HG03139 (cell line): ENCODE results near the gene CCDC160.
A peak's percentile ranks its signal among the peaks of the same experiment; 100 is the strongest.
"Not testable (repeated sequence)": the region's sequence is repeated elsewhere in the genome, so short reads cannot be mapped to it uniquely, and the experiment has no call there.

Experiments
- ATAC-seq: cut with Tn5 transposase; IDR thresholded peaks from one replicate; pipeline ENCODE4 v1.9.1; 2021; ENCODE audit not compliant: unreplicated experiment

Gene CCDC160

DNA sequence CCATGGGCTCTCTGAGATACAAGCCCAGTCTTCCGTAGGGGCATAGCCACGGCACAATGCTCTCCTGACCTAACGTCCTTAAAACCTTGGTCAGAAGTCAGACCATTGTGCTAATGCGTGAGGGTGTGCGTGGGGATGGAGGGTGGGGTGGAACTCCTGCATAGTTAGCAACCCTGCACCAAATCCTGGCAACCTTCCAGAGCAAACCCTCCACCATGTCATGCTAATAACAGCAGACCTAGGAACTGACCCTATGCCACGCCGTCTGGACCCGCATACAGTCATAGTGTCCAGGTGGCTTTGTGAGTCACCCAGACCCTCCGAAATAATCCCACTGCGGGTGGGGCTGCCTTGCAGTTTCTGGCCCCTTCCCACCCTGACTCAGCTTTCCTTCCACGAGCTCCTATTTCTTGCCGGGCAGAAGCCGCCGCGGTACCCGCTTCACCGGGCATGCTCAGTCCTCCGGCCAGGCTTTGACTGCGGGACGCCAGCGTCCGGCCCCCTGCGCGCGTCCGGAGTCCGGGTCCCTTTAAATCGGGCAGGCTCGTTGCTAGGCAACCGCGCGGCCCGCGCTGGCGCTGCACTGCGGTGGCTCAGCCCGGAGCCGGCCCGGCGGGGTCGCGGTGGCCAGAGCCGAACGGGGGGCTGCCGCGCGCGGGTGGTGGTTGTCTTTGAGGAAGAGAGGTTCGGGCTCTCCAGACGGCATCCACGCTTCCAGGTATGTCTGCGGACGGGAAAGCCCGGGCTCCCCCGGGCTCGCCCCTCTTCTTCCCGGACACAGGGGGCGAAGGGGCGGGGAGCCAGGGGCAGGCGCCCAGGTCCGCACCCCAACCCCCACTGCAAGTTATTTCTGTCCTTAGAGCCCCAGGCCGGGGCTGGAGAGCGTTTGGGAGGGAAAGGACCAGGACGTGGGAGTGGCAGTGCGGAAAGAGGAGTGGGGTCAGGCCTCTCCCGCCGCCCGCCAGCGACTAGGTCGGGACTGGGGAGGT, at the start of gene CCDC160:
Gene CCDC160, plus strand, starts transcription at position 557 of the 989 bp plus-strand sequence. CDS start 7,619 bp downstream, outside the sequence.
- ATAC-seq: peak; percentile 70

DNA sequence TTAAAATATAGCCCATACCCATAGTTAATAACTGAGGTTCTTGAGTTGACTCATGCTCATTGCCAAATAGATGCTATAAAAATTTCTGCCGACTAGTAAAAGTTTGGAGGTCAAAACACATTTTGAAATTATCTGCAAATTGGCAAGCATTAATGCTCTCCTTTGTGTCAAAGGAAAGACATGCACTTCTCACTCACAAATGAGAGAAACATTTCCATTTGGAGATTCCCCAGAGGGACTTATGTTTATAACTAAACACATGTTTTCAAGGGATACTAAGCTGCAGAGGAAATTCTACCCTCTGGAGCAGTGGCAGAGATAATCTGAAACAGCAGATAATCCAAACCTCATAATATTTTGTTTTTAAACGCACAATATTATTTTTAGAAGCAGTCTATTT, 45.7 kb upstream of the CCDC160 start:
- ATAC-seq: no peak

DNA sequence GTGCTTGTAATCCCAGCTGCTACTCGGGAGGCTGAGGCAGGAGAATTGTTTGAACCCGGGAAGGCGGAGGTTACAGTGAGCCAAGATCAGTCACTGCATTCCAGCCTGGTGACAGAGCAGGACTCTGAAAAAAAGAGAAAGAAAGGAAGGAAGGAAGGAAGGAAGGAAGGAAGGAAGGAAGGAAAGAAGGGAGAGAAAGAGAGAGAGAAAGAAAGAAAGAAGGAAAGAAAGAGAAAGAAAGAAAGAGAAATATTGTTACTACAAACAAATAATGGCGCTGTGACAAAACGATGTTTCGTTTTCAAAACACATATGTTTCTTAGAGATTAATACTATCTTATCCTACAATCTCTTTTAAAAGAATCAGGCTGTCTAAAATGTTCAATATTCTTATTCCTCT, 42.1 kb upstream of the CCDC160 start:
- no peak for ATAC-seq

DNA sequence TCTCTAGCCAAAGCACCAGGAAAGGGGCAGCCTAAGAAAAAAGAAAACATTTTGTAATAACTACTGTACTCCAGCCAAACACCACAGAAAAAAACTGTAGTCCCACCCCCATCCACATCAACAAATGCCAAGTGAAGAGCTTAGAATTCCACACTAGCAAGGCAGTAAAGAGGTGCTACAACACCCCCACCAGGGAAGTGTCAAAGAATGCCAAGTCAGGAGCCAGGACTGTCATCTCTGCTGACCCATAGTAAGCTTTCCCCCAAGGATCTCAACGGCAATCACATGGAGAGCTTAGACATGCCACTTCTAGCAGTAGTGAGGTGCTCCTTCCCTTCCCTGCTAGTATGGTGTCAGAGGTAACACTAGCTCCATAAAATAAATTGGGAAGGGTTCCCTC, 34.4 kb upstream of the CCDC160 start:
- ATAC-seq: no peak

DNA sequence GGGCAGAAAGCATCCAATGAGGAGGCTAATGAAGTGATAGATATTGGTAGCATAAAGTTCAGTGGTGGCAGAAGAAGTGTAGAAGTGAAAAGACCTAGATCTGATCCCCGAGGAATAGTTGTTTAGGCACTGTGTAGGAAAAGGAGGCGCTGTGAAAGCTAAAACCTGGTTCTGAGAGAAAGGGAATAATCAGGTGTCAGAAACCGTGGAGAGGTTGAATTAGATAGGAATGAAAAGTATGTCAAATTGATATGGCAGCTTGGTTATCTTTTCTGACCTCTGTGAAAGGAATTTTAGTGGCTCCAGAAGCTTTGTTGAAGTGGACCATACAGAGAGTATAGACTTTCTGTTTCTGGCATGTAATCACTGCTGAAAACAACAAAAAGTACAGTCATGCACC, 30.8 kb upstream of the CCDC160 start:
- no peak for ATAC-seq

DNA sequence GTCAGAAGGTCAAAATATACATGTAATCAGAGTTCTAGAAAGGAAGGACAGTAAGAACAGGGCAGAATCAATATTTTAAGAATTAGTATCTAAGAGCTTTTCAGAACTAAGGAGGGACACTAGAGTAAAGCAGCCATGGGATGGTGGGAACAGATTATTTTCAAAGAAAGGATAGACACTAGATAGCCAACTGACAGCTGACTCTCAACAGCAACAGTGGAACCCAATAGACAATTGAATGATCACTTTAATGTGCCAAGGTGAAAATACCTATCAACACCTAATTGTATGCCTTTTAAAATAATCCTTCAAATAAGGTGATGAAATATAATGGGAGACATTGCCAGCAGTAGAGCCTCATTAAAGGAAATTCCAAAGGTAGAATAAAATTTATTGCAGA, 26.5 kb upstream of the CCDC160 start:
- ATAC-seq: no peak

DNA sequence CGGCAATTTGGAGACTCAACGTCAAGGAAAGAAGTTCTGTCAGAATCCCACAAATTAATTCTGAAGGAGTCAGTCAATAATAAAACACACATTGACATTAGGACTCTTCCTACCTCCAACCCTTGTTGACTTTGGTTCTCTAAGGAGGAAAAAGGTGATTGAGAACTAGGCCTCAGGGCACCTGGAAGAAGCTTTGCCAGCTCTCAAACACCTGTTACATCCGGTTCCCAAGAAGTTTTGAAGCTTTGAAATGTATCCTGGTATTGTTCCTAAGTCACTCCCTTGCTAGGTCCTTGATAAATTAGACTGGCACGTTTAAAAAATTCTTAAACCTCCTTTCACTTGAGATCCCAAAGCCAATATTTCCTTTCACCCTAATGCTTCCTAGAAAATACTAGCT, 1.7 kb upstream of the CCDC160 start:
- no peak for ATAC-seq

DNA sequence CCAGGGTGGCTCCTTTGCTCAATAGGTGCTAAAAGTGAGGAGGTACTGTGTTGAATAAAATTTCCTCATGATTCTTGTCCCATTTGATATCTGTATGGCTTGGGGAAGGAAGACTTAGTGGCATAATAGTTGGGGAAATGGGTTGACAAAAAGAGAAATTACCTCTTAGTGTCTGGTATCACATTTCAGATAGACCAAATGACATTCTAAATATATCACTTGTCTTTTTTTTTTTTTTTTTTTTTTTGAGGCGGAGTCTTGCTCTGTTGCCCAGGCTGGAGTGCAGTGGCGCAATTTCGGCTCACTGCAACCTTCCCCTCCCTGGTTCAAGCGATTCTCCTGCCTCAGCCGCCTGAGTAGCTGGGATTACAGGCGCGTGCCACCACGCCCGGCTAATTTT, 1.2 kb downstream of the CCDC160 start:
- ATAC-seq: not testable (repeated sequence)

DNA sequence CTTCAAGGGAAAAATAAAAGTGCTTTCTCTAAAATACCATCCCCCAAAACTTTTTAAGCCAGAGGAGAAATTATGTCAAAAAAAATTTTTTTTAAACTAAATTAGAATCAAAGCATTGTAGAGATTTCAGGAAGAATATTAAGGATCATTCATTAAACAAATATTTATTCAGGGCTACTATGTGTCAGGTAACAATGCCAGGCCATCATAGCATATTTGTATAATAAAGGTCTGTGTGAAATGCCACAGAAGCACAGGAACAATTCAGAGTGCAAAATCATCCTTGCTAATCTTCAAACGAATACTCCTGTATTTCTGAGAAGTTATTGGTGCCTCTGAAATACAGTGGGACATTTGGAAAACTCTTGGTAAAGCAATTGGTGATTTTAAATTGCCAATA, 2.0 kb downstream of the CCDC160 start:
- no peak for ATAC-seq

DNA sequence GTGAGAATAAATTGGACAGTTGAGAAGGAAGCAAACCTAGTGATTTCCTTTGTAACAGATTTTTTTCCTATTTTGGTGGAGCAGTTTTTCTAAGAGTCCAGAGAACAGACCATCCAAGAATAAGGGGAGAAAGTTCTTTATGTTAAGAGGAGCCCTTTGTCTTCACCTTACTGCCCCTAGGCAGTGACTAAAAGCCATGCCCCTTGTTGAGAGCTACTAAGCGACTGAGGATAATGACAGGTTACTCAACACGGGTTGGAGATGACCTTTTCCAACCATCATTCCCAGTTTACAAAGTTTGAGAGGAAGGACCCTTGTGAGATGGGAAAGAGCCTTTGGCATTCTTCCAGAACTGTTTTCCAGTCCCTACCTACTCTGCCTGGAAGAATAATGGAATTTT, 3.2 kb downstream of the CCDC160 start:
- ATAC-seq: no peak

DNA sequence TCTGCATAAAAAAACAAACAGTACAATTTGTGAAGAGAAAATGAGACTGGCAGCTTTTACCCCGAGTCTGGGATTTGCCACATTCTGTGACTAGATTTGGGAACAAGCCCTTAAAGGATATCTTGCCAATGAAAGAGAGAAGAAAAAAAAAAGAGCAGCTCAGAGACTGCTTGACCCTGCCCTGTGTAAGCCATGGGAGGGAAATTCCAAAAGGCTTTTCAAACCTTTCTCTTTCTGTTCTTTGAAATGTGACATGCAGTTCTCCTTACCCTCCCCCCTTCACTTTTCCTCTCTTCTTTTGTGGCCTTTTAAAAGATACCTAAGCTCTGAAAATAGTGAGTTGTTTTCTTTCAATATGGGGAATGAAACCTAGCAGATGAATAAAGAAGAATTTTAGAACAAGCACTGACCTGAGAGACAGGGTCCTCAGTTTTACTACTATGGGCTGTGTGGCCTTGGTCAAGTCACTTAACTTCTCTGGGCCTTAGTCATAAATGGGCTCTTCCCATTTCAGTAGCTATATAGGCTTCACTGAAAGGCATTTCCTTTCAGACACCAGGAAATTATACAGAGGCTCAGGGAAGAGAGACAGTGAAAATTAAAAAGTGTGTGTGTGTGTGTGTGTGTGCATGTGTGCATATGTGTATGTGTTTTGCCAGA, 5.1 kb downstream of the CCDC160 start:
- ATAC-seq: no peak

DNA sequence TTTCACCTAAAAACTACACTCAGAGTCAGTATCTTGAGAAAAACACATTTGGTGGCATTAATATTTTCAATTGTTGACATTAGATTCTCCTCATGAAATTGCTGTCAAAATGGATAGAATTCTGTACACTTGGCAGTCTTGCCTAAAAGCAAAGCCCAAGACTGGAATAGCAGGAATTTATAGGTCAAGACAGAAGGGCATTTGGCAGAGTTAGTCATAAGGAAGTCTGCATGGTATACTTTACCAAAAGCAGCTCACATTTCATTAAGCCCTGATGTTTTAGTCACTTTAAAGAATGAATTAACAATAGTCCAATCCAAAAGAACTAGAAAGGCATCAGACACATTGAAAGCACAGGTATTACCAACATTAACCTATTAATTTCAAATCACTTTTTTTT, 7.1 kb downstream of the CCDC160 start:
- no peak for ATAC-seq

DNA sequence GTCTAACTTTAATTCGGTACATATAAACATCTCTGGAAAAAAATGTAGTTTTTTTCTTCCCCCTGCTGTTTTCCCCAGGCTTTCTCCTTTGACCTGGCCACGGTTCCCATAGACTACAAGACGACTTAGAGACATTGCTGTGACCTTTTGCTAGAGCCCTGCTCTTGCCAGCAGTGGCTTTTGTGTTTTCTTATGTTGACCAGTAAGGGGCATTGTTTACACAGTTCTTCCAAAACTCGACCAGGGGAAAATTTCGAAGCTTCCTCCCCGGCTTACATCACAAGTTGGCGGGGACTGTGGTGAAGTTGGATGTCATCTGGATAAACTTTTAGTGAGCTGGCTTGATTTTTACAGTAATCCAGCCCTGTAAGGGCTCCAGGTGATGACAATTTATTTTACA, 9.3 kb downstream of the CCDC160 start:
- ATAC-seq: no peak

DNA sequence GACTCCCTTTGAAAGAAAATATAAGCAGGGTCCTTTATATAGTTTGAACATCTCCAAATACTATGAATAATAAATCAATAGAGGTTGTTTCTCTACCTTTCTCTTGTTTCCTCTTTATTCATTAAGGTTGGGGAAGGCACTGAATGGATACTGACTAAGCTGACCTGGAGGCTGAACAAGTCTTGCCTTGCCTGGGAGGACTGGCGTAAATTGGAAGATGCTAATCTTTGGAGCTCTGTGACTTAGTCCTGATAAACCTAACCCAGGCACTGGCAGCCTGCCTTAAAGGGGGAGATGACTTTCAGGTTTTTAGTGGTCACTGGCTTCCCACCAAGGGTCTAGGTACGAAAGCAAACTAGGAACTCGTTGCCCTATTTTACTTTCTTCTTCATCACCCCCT, 10.5 kb downstream of the CCDC160 start:
- ATAC-seq: no peak

DNA sequence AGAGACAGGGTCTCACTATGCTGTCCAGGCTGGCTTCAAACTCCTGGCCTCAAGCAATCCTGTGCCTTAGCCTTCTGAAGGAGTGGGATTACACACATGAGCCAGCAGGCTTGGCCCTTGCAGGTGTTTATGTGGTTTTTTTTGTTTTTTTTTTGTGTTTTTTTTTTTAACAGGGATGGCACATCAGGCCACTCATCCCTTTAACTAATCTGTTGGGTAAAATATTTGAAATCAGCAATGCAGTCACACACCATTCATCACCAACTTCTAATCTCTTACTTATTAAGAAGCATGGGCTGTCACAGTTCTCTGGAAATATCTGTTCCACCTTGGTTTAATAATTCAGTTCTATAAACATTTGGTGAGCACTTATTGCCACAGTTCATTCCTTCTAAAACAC, 12.3 kb downstream of the CCDC160 start:
- ATAC-seq: no peak

DNA sequence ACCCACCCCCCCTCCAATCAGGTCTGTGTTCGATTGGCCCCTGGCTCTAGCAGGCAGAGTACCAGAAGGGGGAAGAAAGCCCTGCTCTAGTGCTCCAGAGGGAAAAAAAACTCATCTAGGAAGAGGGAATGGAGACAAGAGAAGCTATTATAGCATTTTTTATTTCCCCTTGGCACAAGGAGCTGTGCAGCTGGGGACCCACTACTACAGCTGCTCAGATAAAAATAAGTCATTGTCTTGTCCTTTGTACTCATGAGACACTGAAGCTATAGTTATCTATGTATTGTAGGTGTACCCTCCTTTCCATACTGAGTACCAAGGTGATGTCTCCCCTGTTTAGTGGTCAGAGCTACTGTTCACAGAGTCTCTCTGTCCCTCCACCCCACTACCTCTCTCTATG, 14.3 kb downstream of the CCDC160 start:
- ATAC-seq: no peak

DNA sequence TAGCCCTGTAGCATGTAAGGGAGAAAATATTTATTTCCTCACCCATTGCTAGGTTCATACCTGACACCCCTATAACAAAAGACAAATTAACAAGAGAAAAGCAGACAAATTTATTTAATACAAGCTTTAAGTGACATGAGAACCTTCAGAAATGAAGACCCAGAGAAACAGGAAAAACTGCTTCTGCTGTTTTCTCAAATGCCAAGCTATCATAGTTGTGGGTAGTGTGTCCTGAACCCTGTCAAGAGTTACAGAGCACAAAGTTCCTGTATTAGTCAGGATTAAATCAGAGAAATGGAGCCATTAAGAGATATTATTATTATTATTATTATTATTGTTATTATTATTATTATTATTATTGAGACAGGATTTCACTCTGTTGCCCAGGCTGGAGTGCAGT, 17.5 kb downstream of the CCDC160 start:
- no peak for ATAC-seq

DNA sequence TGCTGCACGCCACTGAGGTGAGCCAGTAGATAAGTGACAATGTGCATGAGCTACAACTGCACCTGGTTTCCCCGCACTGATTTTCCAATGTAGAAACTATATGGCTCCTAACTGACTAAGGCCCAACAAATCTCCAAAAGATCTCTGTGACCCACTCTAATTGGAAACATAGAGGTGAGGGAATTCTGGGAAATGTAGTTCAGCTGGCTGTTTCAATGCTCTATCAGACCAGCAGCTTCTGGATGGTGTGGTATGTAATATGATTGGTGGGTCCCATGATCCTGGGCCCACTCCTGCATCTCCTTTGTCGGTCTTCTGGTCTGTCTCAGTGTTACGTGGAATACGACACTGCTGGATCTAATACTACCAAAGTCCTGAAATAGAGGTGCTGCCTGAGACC, 18.6 kb downstream of the CCDC160 start:
- no peak for ATAC-seq

DNA sequence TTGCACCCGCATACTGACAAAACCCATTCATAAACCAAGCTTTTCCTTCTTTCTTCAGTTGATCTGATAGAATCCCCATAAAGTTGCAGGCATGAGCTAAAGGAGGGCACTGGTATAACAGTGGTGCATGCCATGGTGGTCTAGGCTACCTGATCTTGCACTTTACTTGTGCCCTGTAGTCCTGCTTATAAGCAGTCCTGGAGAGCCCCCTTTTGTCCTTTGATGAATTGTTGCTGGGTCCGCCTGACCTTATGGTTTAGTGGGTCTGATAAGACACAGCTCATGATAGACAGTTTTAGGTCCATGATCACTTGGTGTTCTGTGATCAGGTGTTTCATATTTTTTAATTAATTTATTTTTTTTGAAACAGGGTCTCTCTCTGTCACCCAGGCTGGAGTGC, 19.7 kb downstream of the CCDC160 start:
- no peak for ATAC-seq

DNA sequence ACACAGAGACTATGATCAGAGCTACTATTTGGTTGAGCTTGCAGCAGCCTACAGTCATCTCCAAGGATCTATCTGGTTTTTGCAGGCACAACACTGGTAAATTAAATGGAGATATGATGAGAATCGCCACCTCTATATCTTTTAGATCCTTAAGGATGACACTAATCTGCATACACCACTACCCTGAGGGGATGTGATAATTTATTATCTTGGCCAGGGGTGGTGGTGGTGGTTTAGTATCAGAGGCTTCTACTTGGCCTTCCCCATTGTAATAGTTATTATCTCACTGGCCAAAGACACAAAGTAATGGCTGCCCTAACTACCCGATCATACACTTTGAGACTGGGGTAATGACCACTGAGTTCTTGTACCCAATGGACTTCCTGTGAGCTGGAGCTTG, 21.2 kb downstream of the CCDC160 start:
- no peak for ATAC-seq

DNA sequence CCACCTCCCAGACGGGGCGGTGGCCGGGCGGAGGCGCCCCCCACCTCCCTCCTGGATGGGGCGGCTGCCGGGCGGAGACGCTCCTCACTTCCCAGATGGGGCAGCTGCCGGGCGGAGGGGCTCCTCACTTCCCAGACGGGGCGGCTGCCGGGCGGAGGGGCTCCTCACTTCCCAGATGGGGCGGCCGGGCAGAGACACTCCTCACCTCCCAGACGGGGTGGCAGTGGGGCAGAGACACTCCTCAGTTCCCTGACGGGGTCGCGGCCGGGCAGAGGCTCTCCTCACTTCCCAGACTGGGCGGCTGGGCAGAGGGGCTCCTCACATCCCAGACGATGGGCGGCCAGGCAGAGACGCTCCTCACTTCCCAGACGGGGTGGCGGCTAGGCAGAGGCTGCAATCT, 49.0 kb downstream of the CCDC160 start:
- ATAC-seq: not testable (repeated sequence)

DNA sequence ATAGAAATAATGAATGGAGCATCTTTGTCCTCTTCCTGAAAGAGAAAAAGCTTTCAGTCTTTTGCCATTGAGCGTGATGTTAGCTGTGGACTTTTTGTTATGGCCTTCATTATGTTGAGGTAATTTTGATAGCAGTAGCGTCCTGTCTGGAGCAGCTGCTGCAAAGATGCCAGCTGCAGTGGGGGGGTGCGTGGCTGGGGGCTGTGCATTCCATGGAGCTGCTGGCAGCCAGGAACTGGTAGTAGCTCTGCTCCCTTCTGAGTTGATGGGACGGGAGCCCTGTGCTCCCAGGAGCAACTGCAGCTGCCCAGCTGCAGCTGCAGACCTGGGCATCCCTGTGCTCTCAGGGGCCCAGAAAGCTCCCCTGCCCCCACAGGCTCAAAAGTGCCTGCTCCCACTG, 50.4 kb downstream of the CCDC160 start:
- no peak for ATAC-seq
